Measurements from ENCODE around the gene COL15A1.

GRCh38 chr9:99075246-99075912, 131.7 kb downstream of the COL15A1 start:
- TF ChIP-seq CTCF (conservative IDR thresholded peaks at IDR 0.05; ENCODE audit: low read depth, low read length) (no peak), EZH2 (IDR thresholded peaks at IDR 0.05; ENCODE audit: borderline replicate concordance, low read depth, low read length, poor library complexity, severe bottlenecking) (no peak)

Measured in A673 (cell line).